Mesothelial cell of epicardium (in vitro differentiated cells): ENCODE data around the gene MMP11. TPM values are rescaled to one million over a fixed set of nuclear protein-coding genes. Genes with fewer than 3 reads are reported as not detected.
A peak's percentile ranks its signal among the peaks of the same experiment; 100 is the strongest.

Source experiments
- DNase-seq, 2 experiments: peaks; one replicate each; pipeline ENCODE4 v3.0.0; 2021; ENCODE audit warnings: low spot score in 2 of 2; ENCODE audit not compliant: unreplicated experiment in 2 of 2
- H3K27ac Mint-ChIP-seq: 2 replicates; pipeline ENCODE4 v1.8.0; 2021; ENCODE audit warnings: mixed read lengths
- H3K27me3 Mint-ChIP-seq: 2 replicates; pipeline ENCODE4 v1.8.0; 2021; ENCODE audit warnings: low read depth, mixed read lengths
- H3K36me3 Mint-ChIP-seq: 2 replicates; pipeline ENCODE4 v1.8.0; 2021; ENCODE audit warnings: mixed read lengths
- H3K4me1 Mint-ChIP-seq: 2 replicates; pipeline ENCODE4 v1.8.0; 2021; ENCODE audit warnings: mixed read lengths
- H3K4me3 Mint-ChIP-seq: 2 replicates; pipeline ENCODE4 v1.8.0; 2021; ENCODE audit warnings: mild to moderate bottlenecking, moderate library complexity, mixed read lengths
- H3K9me3 Mint-ChIP-seq: 2 replicates; pipeline ENCODE4 v1.8.0; 2021; ENCODE audit warnings: mixed read lengths
- CTCF ChIP-seq: fragments of 200-600 bp; sonication (generic); IDR thresholded peaks from one replicate; pipeline ENCODE4 v1.5.0; 2021; ENCODE audit warnings: antibody characterized with exemption; ENCODE audit not compliant: unreplicated experiment
- total RNA-seq: library from RNA; stranded (reverse); gene quantifications from 3 replicates; pipeline ENCODE4 v1.2.1, GENCODE V29; 2021

MMP11 gene
- total RNA-seq, 1 donor from 2014 or later, result 566 TPM

- H3K4me3 Mint-ChIP-seq, result peak overlapping the region; percentile 6
- no peaks in the 10 kb centered on the region for H3K9me3 Mint-ChIP-seq
- H3K4me1 Mint-ChIP-seq, result peaks cover 47% of the 10 kb centered on the region
- peak; percentile 53 to 68 for DNase-seq
- H3K36me3 Mint-ChIP-seq, result peaks cover 14% of the 10 kb centered on the region
- no peak for TF ChIP-seq CTCF
- no peaks in the 10 kb centered on the region for H3K27me3 Mint-ChIP-seq
- peak overlapping the region; percentile 87 for H3K27ac Mint-ChIP-seq
Measured at GRCh38 chr22:23790819-23791737, 18.4 kb downstream of the MMP11 start.

GRCh38 chr22:23791738-23792645, 19.3 kb downstream of the MMP11 start:
- peaks cover 21% of the 10 kb centered on the region for H3K36me3 Mint-ChIP-seq
- H3K9me3 Mint-ChIP-seq, result no peaks in the 10 kb centered on the region
- peaks cover 46% of the 10 kb centered on the region for H3K4me1 Mint-ChIP-seq
- peak overlapping the region; percentile 6 for H3K4me3 Mint-ChIP-seq
- peak overlapping the region; percentile 87 for H3K27ac Mint-ChIP-seq
- no peak for TF ChIP-seq CTCF
- no peaks in the 10 kb centered on the region for H3K27me3 Mint-ChIP-seq
- no peak for DNase-seq

- DNase-seq, result no peak
- Mint-ChIP-seq H3K9me3 (no peaks in the 10 kb centered on the region), H3K36me3 (peaks cover 27% of the 10 kb centered on the region), H3K4me3 (no peak overlapping the region), H3K27me3 (no peaks in the 10 kb centered on the region), H3K27ac (peak overlapping the region; percentile 87), H3K4me1 (peaks cover 38% of the 10 kb centered on the region)
- no peak for TF ChIP-seq CTCF
Measured at GRCh38 chr22:23793326-23793725, 20.7 kb downstream of the MMP11 start.

GRCh38 chr22:23796461-23796860, 23.8 kb downstream of the MMP11 start:
- H3K9me3 Mint-ChIP-seq, result no peaks in the 10 kb centered on the region
- H3K4me1 Mint-ChIP-seq, result peaks cover 20% of the 10 kb centered on the region
- H3K36me3 Mint-ChIP-seq, result peaks cover 39% of the 10 kb centered on the region
- no peaks in the 10 kb centered on the region for H3K27me3 Mint-ChIP-seq
- H3K4me3 Mint-ChIP-seq, result no peak overlapping the region
- no peak for TF ChIP-seq CTCF
- peak overlapping the region; percentile 80 for H3K27ac Mint-ChIP-seq
- no peak for DNase-seq

- Mint-ChIP-seq H3K9me3 (no peaks in the 10 kb centered on the region), H3K36me3 (peaks cover 49% of the 10 kb centered on the region), H3K4me3 (no peak overlapping the region), H3K27me3 (no peaks in the 10 kb centered on the region), H3K27ac (no peak overlapping the region), H3K4me1 (peaks cover 15% of the 10 kb centered on the region)
- DNase-seq, result no peak
- no peak for TF ChIP-seq CTCF
Measured at GRCh38 chr22:23800297-23801237, 27.9 kb downstream of the MMP11 start.
